ENCODE data around the gene CHD5. TPM values are rescaled to one million over a fixed set of nuclear protein-coding genes. Genes with fewer than 3 reads are reported as not detected.
A peak's percentile ranks its signal among the peaks of the same experiment; 100 is the strongest.

CHD5 gene
- total RNA-seq, 1 donor from 2014 or later: 0.78 TPM

- intact Hi-C loops (cut with micrococcal nuclease): no loop called here
- H3K27ac Mint-ChIP-seq: no peak overlapping the region
- H3K4me3 Mint-ChIP-seq (ENCODE audit: low read depth): no peak overlapping the region
- peak; percentile 64 for DNase-seq (ENCODE audit: low spot score)
- no peaks in the 10 kb centered on the region for H3K36me3 Mint-ChIP-seq (ENCODE audit: low read depth)
- peaks cover 1% of the 10 kb centered on the region for H3K27me3 Mint-ChIP-seq (ENCODE audit: low read depth)
- no peaks in the 10 kb centered on the region for H3K4me1 Mint-ChIP-seq (ENCODE audit: low read depth)
- no peaks in the 10 kb centered on the region for H3K9me3 Mint-ChIP-seq
Measured at GRCh38 chr1:6127587-6128163, 52.4 kb downstream of the CHD5 start.

GRCh38 chr1:6126521-6127067, 53.5 kb downstream of the CHD5 start:
- H3K27me3 Mint-ChIP-seq (ENCODE audit: low read depth): no peaks in the 10 kb centered on the region
- H3K4me1 Mint-ChIP-seq (ENCODE audit: low read depth): no peaks in the 10 kb centered on the region
- H3K4me3 Mint-ChIP-seq (ENCODE audit: low read depth): no peak overlapping the region
- no peaks in the 10 kb centered on the region for H3K36me3 Mint-ChIP-seq (ENCODE audit: low read depth)
- DNase-seq (ENCODE audit: low spot score): no peak
- H3K27ac Mint-ChIP-seq: no peak overlapping the region
- intact Hi-C loops (cut with micrococcal nuclease): no loop called here
- no peaks in the 10 kb centered on the region for H3K9me3 Mint-ChIP-seq

GRCh38 chr1:6126028-6126427, 54.1 kb downstream of the CHD5 start:
- H3K4me1 Mint-ChIP-seq (ENCODE audit: low read depth): no peaks in the 10 kb centered on the region
- H3K36me3 Mint-ChIP-seq (ENCODE audit: low read depth): no peaks in the 10 kb centered on the region
- DNase-seq (ENCODE audit: low spot score): no peak
- no peaks in the 10 kb centered on the region for H3K9me3 Mint-ChIP-seq
- no peak overlapping the region for H3K27ac Mint-ChIP-seq
- no peak overlapping the region for H3K4me3 Mint-ChIP-seq (ENCODE audit: low read depth)
- intact Hi-C loops (cut with micrococcal nuclease): no loop called here
- no peaks in the 10 kb centered on the region for H3K27me3 Mint-ChIP-seq (ENCODE audit: low read depth)

GRCh38 chr1:6125366-6125765, 54.8 kb downstream of the CHD5 start:
- no peaks in the 10 kb centered on the region for H3K27me3 Mint-ChIP-seq (ENCODE audit: low read depth)
- DNase-seq (ENCODE audit: low spot score): no peak

GRCh38 chr1:6124746-6125365, 55.3 kb downstream of the CHD5 start:
- Mint-ChIP-seq H3K27me3 (ENCODE audit: low read depth) (no peaks in the 10 kb centered on the region), H3K36me3 (ENCODE audit: low read depth) (no peaks in the 10 kb centered on the region), H3K9me3 (no peaks in the 10 kb centered on the region), H3K4me1 (ENCODE audit: low read depth) (no peaks in the 10 kb centered on the region), H3K4me3 (ENCODE audit: low read depth) (no peak overlapping the region), H3K27ac (no peak overlapping the region)
- intact Hi-C loops (cut with micrococcal nuclease): no loop called here
- DNase-seq (ENCODE audit: low spot score): no peak

More at GRCh38 chr1:6125366-6125765, 54.8 kb downstream of the CHD5 start:
- intact Hi-C loops (cut with micrococcal nuclease): no loop called here
- H3K36me3 Mint-ChIP-seq (ENCODE audit: low read depth): no peaks in the 10 kb centered on the region
- no peak overlapping the region for H3K4me3 Mint-ChIP-seq (ENCODE audit: low read depth)
- H3K4me1 Mint-ChIP-seq (ENCODE audit: low read depth): no peaks in the 10 kb centered on the region
- no peaks in the 10 kb centered on the region for H3K9me3 Mint-ChIP-seq
- H3K27ac Mint-ChIP-seq: no peak overlapping the region

- Mint-ChIP-seq H3K4me1 (ENCODE audit: low read depth) (no peaks in the 10 kb centered on the region), H3K27ac (no peak overlapping the region), H3K4me3 (ENCODE audit: low read depth) (no peak overlapping the region), H3K27me3 (ENCODE audit: low read depth) (no peaks in the 10 kb centered on the region), H3K9me3 (no peaks in the 10 kb centered on the region), H3K36me3 (ENCODE audit: low read depth) (no peaks in the 10 kb centered on the region)
- no peak for DNase-seq (ENCODE audit: low spot score)
- intact Hi-C loops (cut with micrococcal nuclease): no loop called here
Measured at GRCh38 chr1:6124341-6124740, 55.8 kb downstream of the CHD5 start.

GRCh38 chr1:6123816-6124215, 56.3 kb downstream of the CHD5 start:
- Mint-ChIP-seq H3K9me3 (no peaks in the 10 kb centered on the region), H3K36me3 (ENCODE audit: low read depth) (no peaks in the 10 kb centered on the region), H3K4me1 (ENCODE audit: low read depth) (no peaks in the 10 kb centered on the region), H3K4me3 (ENCODE audit: low read depth) (no peak overlapping the region), H3K27me3 (ENCODE audit: low read depth) (no peaks in the 10 kb centered on the region), H3K27ac (no peak overlapping the region)
- DNase-seq (ENCODE audit: low spot score): no peak
- intact Hi-C loops (cut with micrococcal nuclease): no loop called here

GRCh38 chr1:6123083-6123482, 57.0 kb downstream of the CHD5 start:
- Mint-ChIP-seq H3K36me3 (ENCODE audit: low read depth) (no peaks in the 10 kb centered on the region), H3K27ac (no peak overlapping the region), H3K27me3 (ENCODE audit: low read depth) (no peaks in the 10 kb centered on the region), H3K9me3 (no peaks in the 10 kb centered on the region), H3K4me3 (ENCODE audit: low read depth) (no peak overlapping the region), H3K4me1 (ENCODE audit: low read depth) (no peaks in the 10 kb centered on the region)
- no peak for DNase-seq (ENCODE audit: low spot score)
- intact Hi-C loops (cut with micrococcal nuclease): no loop called here

GRCh38 chr1:6121651-6122370, 58.3 kb downstream of the CHD5 start:
- intact Hi-C loops (cut with micrococcal nuclease): no loop called here
- no peak overlapping the region for H3K4me3 Mint-ChIP-seq (ENCODE audit: low read depth)
- H3K36me3 Mint-ChIP-seq (ENCODE audit: low read depth): no peaks in the 10 kb centered on the region
- H3K27me3 Mint-ChIP-seq (ENCODE audit: low read depth): peaks cover 3% of the 10 kb centered on the region
- no peak overlapping the region for H3K27ac Mint-ChIP-seq
- peaks cover 1% of the 10 kb centered on the region for H3K4me1 Mint-ChIP-seq (ENCODE audit: low read depth)
- DNase-seq (ENCODE audit: low spot score): no peak
- H3K9me3 Mint-ChIP-seq: peaks cover 4% of the 10 kb centered on the region

- Mint-ChIP-seq H3K4me1 (ENCODE audit: low read depth) (peaks cover 7% of the 10 kb centered on the region), H3K9me3 (peaks cover 6% of the 10 kb centered on the region), H3K4me3 (ENCODE audit: low read depth) (no peak overlapping the region), H3K36me3 (ENCODE audit: low read depth) (no peaks in the 10 kb centered on the region), H3K27ac (no peak overlapping the region), H3K27me3 (ENCODE audit: low read depth) (peaks cover 9% of the 10 kb centered on the region)
- no peak for DNase-seq (ENCODE audit: low spot score)
- intact Hi-C loops (cut with micrococcal nuclease): no loop called here
Measured at GRCh38 chr1:6121021-6121421, 59.1 kb downstream of the CHD5 start.

GRCh38 chr1:6118415-6118814, 61.7 kb downstream of the CHD5 start:
- Mint-ChIP-seq H3K36me3 (ENCODE audit: low read depth) (no peaks in the 10 kb centered on the region), H3K9me3 (peaks cover 6% of the 10 kb centered on the region), H3K27ac (no peak overlapping the region), H3K4me1 (ENCODE audit: low read depth) (peaks cover 7% of the 10 kb centered on the region), H3K4me3 (ENCODE audit: low read depth) (no peak overlapping the region), H3K27me3 (ENCODE audit: low read depth) (peaks cover 11% of the 10 kb centered on the region)
- intact Hi-C loops (cut with micrococcal nuclease): no loop called here
- DNase-seq (ENCODE audit: low spot score): no peak

GRCh38 chr1:6117624-6118023, 62.5 kb downstream of the CHD5 start:
- Mint-ChIP-seq H3K27me3 (ENCODE audit: low read depth) (peaks cover 11% of the 10 kb centered on the region), H3K27ac (no peak overlapping the region), H3K9me3 (peaks cover 6% of the 10 kb centered on the region), H3K36me3 (ENCODE audit: low read depth) (no peaks in the 10 kb centered on the region), H3K4me3 (ENCODE audit: low read depth) (no peak overlapping the region), H3K4me1 (ENCODE audit: low read depth) (peaks cover 7% of the 10 kb centered on the region)
- no peak for DNase-seq (ENCODE audit: low spot score)
- intact Hi-C loops (cut with micrococcal nuclease): no loop called here

- no peak for DNase-seq (ENCODE audit: low spot score)
- Mint-ChIP-seq H3K27ac (no peak overlapping the region), H3K4me3 (ENCODE audit: low read depth) (no peak overlapping the region), H3K4me1 (ENCODE audit: low read depth) (peaks cover 7% of the 10 kb centered on the region), H3K27me3 (ENCODE audit: low read depth) (peaks cover 12% of the 10 kb centered on the region), H3K9me3 (peaks cover 6% of the 10 kb centered on the region), H3K36me3 (ENCODE audit: low read depth) (no peaks in the 10 kb centered on the region)
- intact Hi-C loops (cut with micrococcal nuclease): no loop called here
Measured at GRCh38 chr1:6117064-6117463, 63.1 kb downstream of the CHD5 start.

Data from activated T-helper 2 cell treated with anti-CD3 and anti-CD28 coated beads, Interferon-gamma antibody, Interleukin-2, Interleukin-4, amounts not matched to agents 10 μg/mL and 5 μg/mL and 100 μg/mL, durations not matched to agents 14 hours and 24 hours and 36 hours (primary cell).